BE2C (cell line): ENCODE measurements around the gene JAGN1.
A peak's percentile ranks its signal among the peaks of the same experiment; 100 is the strongest.

ENCODE experiments used
- DNase-seq: peaks from one replicate; pipeline ENCODE4 v3.0.0-alpha.2; 2020
- H3K27me3 ChIP-seq: fragments of 250-450 bp; sonication (Bioruptor Pico); 2 replicates; pipeline ENCODE4 v1.5.1; 2020; ENCODE audit warnings: mild to moderate bottlenecking
- H3K36me3 ChIP-seq: fragments of 250-450 bp; sonication (Bioruptor Pico); 2 replicates; pipeline ENCODE4 v1.5.1; 2020; ENCODE audit warnings: mild to moderate bottlenecking
- H3K4me1 ChIP-seq: fragments of 250-450 bp; sonication (Bioruptor Pico); 2 replicates; pipeline ENCODE4 v1.5.1; 2020
- H3K4me3 ChIP-seq: 2 replicates; pipeline ENCODE4 v1.5.1; 2011; ENCODE audit warnings: low read depth, low read length
- H3K9me3 ChIP-seq: fragments of 250-450 bp; sonication (Bioruptor Pico); 2 replicates; pipeline ENCODE4 v1.5.1; 2020
- CTCF ChIP-seq: IDR thresholded peaks from 2 replicates; pipeline ENCODE4 v1.5.1; 2012; ENCODE audit warnings: mild to moderate bottlenecking, low read depth, low read length

JAGN1 gene

GRCh38 chr3:9912294-9912935 lies 22.0 kb downstream of the JAGN1 start:
- Histone ChIP-seq H3K27me3 (no peaks in the 10 kb centered on the region), H3K4me1 (peaks cover 5% of the 10 kb centered on the region; the same call in 1 of the 2 replicates), H3K4me3 (no peak overlapping the region), H3K9me3 (no peaks in the 10 kb centered on the region), H3K36me3 (no peaks in the 10 kb centered on the region)
- DNase-seq = no peak
- no peak for TF ChIP-seq CTCF

- Histone ChIP-seq H3K4me3 (no peak overlapping the region), H3K36me3 (no peaks in the 10 kb centered on the region), H3K9me3 (no peaks in the 10 kb centered on the region), H3K27me3 (no peaks in the 10 kb centered on the region), H3K4me1 (peaks cover 5% of the 10 kb centered on the region; the same call in 1 of the 2 replicates)
- TF ChIP-seq CTCF = no peak
- peak; percentile 15 for DNase-seq
Observed at GRCh38 chr3:9913601-9914000, 23.2 kb downstream of the JAGN1 start.

GRCh38 chr3:9914011-9914410 lies 23.6 kb downstream of the JAGN1 start:
- H3K36me3 ChIP-seq = no peaks in the 10 kb centered on the region
- TF ChIP-seq CTCF = no peak
- H3K4me1 ChIP-seq = peaks cover 5% of the 10 kb centered on the region; the same call in 1 of the 2 replicates
- no peak for DNase-seq
- no peaks in the 10 kb centered on the region for H3K27me3 ChIP-seq
- no peak overlapping the region for H3K4me3 ChIP-seq
- no peaks in the 10 kb centered on the region for H3K9me3 ChIP-seq

- H3K27me3 ChIP-seq = no peaks in the 10 kb centered on the region
- H3K36me3 ChIP-seq = no peaks in the 10 kb centered on the region
- TF ChIP-seq CTCF = no peak
- DNase-seq = peak; percentile 10
- H3K9me3 ChIP-seq = no peaks in the 10 kb centered on the region
- H3K4me1 ChIP-seq = peaks cover 5% of the 10 kb centered on the region; the same call in 1 of the 2 replicates
- H3K4me3 ChIP-seq = peak overlapping the region; percentile 33
Observed at GRCh38 chr3:9914559-9915253, 24.3 kb downstream of the JAGN1 start.

- DNase-seq = peak; percentile 74
Observed at GRCh38 chr3:9915254-9916141, 25.1 kb downstream of the JAGN1 start.

More at GRCh38 chr3:9915254-9916141, 25.1 kb downstream of the JAGN1 start:
- Histone ChIP-seq H3K4me1 (peaks cover 5% of the 10 kb centered on the region; the same call in 1 of the 2 replicates), H3K27me3 (no peaks in the 10 kb centered on the region), H3K9me3 (no peaks in the 10 kb centered on the region), H3K36me3 (no peaks in the 10 kb centered on the region), H3K4me3 (peak overlapping the region; percentile 55)
- 0 out of 2 replicates have a peak, but pooled peaks have one; percentile 8 for TF ChIP-seq CTCF
